ENCODE results near the gene PDGFC.

The PDGFC gene

DNA sequence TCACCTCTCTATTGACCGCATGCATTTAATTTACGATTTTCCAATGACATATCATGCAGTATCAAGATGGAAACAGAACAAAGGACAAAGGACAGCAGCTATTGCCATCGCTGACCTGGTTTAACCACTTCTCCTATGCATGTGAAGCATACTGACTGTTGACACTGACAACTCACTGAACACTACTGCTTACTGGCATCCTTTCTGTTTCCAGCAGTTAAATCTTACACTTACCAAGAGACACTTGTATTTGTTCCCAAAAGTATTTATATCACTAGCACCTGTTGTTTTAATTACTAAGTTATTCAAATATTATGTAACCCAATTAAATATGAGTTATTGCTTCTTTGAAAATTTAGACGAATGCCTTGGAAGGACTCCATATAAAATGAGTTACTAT is 176.7 kb downstream of the PDGFC start:
- Histone ChIP-seq H3K4me1 (ENCODE audit: insufficient read depth, poor library complexity, severe bottlenecking) (peaks cover 71% of the 10 kb centered on the region), H3K4me3 (ENCODE audit: severe bottlenecking) (no peak overlapping the region), H3K36me3 (ENCODE audit: low read depth) (no peaks in the 10 kb centered on the region; the same call in 1 of the 2 replicates), H3K27me3 (ENCODE audit: insufficient read depth, poor library complexity, severe bottlenecking) (no peaks in the 10 kb centered on the region), H3K9me3 (ENCODE audit: severe bottlenecking) (no peaks in the 10 kb centered on the region), H3K27ac (ENCODE audit: poor library complexity, severe bottlenecking) (no peak overlapping the region)
- ATAC-seq (ENCODE audit: low read depth) (no peak), DNase-seq (ENCODE audit: low spot score) (no peak)
- TF ChIP-seq, protein P1, sequence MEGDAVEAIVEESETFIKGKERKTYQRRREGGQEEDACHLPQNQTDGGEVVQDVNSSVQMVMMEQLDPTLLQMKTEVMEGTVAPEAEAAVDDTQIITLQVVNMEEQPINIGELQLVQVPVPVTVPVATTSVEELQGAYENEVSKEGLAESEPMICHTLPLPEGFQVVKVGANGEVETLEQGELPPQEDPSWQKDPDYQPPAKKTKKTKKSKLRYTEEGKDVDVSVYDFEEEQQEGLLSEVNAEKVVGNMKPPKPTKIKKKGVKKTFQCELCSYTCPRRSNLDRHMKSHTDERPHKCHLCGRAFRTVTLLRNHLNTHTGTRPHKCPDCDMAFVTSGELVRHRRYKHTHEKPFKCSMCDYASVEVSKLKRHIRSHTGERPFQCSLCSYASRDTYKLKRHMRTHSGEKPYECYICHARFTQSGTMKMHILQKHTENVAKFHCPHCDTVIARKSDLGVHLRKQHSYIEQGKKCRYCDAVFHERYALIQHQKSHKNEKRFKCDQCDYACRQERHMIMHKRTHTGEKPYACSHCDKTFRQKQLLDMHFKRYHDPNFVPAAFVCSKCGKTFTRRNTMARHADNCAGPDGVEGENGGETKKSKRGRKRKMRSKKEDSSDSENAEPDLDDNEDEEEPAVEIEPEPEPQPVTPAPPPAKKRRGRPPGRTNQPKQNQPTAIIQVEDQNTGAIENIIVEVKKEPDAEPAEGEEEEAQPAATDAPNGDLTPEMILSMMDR (IDR thresholded peaks at IDR 0.05; ENCODE audit: poor library complexity, severe bottlenecking) = no peak

DNA sequence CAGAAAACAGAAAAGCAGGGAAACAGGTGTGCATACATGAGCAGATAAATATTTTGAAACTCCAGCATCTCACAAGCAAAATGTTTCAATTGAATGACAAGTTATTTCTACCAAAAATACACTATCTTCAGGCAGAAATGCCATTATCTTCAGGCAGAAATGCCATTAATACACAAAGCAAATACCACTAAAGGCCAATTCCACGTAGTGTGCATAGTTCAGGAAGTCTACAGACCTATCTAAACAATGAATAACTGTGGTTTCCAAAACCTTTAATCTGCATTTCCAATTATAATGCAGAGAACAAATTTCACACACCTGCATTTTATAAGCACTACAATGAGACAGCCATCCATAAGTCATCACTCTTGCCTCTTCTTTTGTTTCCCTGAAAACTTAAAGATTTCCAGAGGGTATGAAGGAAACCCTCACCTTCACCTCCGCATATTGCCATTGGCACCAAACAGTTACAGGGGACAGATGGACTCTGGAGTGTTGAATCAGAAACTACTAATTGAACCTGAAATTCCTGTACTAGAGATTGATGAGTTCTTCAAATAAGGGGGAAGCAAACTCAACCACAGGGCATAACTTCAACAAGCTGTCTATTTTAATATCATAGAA is 179.0 kb downstream of the PDGFC start:
- ATAC-seq (ENCODE audit: low read depth) = peak; percentile 68
- Histone ChIP-seq H3K27me3 (ENCODE audit: insufficient read depth, poor library complexity, severe bottlenecking) (no peaks in the 10 kb centered on the region), H3K27ac (ENCODE audit: poor library complexity, severe bottlenecking) (peak overlapping the region; percentile 40), H3K4me1 (ENCODE audit: insufficient read depth, poor library complexity, severe bottlenecking) (peaks cover 49% of the 10 kb centered on the region), H3K9me3 (ENCODE audit: severe bottlenecking) (no peaks in the 10 kb centered on the region), H3K36me3 (ENCODE audit: low read depth) (no peaks in the 10 kb centered on the region; the same call in 1 of the 2 replicates), H3K4me3 (ENCODE audit: severe bottlenecking) (no peak overlapping the region)
- TF ChIP-seq, protein P1 (IDR thresholded peaks at IDR 0.05; ENCODE audit: poor library complexity, severe bottlenecking) = no peak
- no peak for DNase-seq (ENCODE audit: low spot score)

GRCh38 chr4:156790866-156791265 is 180.7 kb downstream of the PDGFC start:
- Histone ChIP-seq H3K4me1 (ENCODE audit: insufficient read depth, poor library complexity, severe bottlenecking) (peaks cover 49% of the 10 kb centered on the region), H3K36me3 (ENCODE audit: low read depth) (no peaks in the 10 kb centered on the region; the same call in 1 of the 2 replicates), H3K9me3 (ENCODE audit: severe bottlenecking) (no peaks in the 10 kb centered on the region), H3K27me3 (ENCODE audit: insufficient read depth, poor library complexity, severe bottlenecking) (no peaks in the 10 kb centered on the region), H3K27ac (ENCODE audit: poor library complexity, severe bottlenecking) (peak overlapping the region; percentile 40), H3K4me3 (ENCODE audit: severe bottlenecking) (no peak overlapping the region)
- TF ChIP-seq, protein P1 (IDR thresholded peaks at IDR 0.05; ENCODE audit: poor library complexity, severe bottlenecking) = no peak
- ATAC-seq (ENCODE audit: low read depth) (peak; percentile 74), DNase-seq (ENCODE audit: low spot score) (no peak)

DNA sequence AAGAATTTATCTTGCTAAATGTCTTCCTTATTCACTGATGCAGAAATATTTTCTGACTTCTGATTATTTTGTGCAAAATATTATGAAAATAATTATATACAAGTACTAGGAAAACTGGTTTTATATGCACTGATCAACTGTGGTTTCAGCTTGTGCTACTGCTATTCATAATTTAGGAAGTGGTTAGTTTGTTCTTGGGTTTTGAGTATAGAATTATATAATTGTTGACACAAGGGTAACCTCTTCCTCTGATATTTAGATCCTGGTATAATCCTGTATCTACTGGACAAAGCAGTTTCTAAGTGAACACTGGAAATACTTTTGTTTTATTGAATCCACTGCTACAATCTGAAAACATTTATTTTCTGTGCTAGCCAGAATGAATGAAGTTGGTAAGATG is 182.8 kb downstream of the PDGFC start:
- Histone ChIP-seq H3K27me3 (ENCODE audit: insufficient read depth, poor library complexity, severe bottlenecking) (no peaks in the 10 kb centered on the region), H3K4me3 (ENCODE audit: severe bottlenecking) (no peak overlapping the region), H3K27ac (ENCODE audit: poor library complexity, severe bottlenecking) (no peak overlapping the region), H3K9me3 (ENCODE audit: severe bottlenecking) (no peaks in the 10 kb centered on the region), H3K4me1 (ENCODE audit: insufficient read depth, poor library complexity, severe bottlenecking) (peaks cover 45% of the 10 kb centered on the region), H3K36me3 (ENCODE audit: low read depth) (no peaks in the 10 kb centered on the region)
- TF ChIP-seq, protein P1 (IDR thresholded peaks at IDR 0.05; ENCODE audit: poor library complexity, severe bottlenecking) = no peak
- DNase-seq (ENCODE audit: low spot score) = no peak
- no peak for ATAC-seq (ENCODE audit: low read depth)

- no peaks in the 10 kb centered on the region for H3K9me3 ChIP-seq (ENCODE audit: severe bottlenecking)
- ATAC-seq (ENCODE audit: low read depth) = no peak
- no peak overlapping the region for H3K27ac ChIP-seq (ENCODE audit: poor library complexity, severe bottlenecking)
- no peak for DNase-seq (ENCODE audit: low spot score)
- H3K4me1 ChIP-seq (ENCODE audit: insufficient read depth, poor library complexity, severe bottlenecking) = peaks cover 42% of the 10 kb centered on the region
- H3K27me3 ChIP-seq (ENCODE audit: insufficient read depth, poor library complexity, severe bottlenecking) = no peaks in the 10 kb centered on the region
- H3K36me3 ChIP-seq (ENCODE audit: low read depth) = peaks cover under 1% of the 10 kb centered on the region; the same call in 1 of the 2 replicates
- no peak overlapping the region for H3K4me3 ChIP-seq (ENCODE audit: severe bottlenecking)
- TF ChIP-seq, protein P1 (IDR thresholded peaks at IDR 0.05; ENCODE audit: poor library complexity, severe bottlenecking) = no peak
Measured at GRCh38 chr4:156786713-156787112, 184.9 kb downstream of the PDGFC start.
